ENCODE results near the gene CNTNAP2. TPM values are rescaled to one million over a fixed set of nuclear protein-coding genes. Genes with fewer than 3 reads are reported as not detected.

Gene CNTNAP2
- total RNA-seq, 2 experiments from 2014 or later, result 0.28 TPM; not detected in 1

DNA sequence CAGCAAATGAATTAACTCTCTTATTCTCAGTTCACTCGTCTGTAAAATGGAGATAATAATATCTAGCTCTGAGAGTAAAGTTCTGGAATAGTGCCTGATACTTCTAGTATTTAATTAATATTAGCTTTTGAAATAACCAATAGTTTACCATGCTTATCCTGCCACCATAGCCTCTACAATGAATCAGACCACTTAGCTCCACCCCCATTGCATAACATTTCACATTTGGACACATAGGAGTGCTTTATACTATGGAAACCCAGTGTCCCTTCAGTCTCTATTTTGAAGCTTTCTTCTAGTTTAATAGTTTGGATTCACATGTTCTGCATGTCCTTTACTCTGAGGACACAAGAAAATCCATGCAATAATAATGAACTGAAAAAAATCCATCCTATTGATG, 2046.6 kb downstream of the CNTNAP2 start:
- TF ChIP-seq, protein P1, sequence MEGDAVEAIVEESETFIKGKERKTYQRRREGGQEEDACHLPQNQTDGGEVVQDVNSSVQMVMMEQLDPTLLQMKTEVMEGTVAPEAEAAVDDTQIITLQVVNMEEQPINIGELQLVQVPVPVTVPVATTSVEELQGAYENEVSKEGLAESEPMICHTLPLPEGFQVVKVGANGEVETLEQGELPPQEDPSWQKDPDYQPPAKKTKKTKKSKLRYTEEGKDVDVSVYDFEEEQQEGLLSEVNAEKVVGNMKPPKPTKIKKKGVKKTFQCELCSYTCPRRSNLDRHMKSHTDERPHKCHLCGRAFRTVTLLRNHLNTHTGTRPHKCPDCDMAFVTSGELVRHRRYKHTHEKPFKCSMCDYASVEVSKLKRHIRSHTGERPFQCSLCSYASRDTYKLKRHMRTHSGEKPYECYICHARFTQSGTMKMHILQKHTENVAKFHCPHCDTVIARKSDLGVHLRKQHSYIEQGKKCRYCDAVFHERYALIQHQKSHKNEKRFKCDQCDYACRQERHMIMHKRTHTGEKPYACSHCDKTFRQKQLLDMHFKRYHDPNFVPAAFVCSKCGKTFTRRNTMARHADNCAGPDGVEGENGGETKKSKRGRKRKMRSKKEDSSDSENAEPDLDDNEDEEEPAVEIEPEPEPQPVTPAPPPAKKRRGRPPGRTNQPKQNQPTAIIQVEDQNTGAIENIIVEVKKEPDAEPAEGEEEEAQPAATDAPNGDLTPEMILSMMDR (conservative IDR thresholded peaks at IDR 0.05; ENCODE audit: low read length), result no peak
- TF ChIP-seq EZH2phosphoT487 (IDR thresholded peaks at IDR 0.05; ENCODE audit: borderline replicate concordance, low read depth, low read length), result no peak
- Histone ChIP-seq H4K20me1 (ENCODE audit: insufficient read depth, low read length) (no peaks in the 10 kb centered on the region), H3K4me3 (ENCODE audit: low read depth, low read length, poor library complexity, severe bottlenecking) (no peak overlapping the region), H3K27ac (ENCODE audit: low read depth, low read length, poor library complexity, severe bottlenecking) (no peak overlapping the region), H2AFZ (ENCODE audit: low read length) (no peak overlapping the region), H3K36me3 (ENCODE audit: insufficient read depth, low read length) (no peaks in the 10 kb centered on the region), H3K79me2 (ENCODE audit: insufficient read depth, low read depth, low read length) (no peaks in the 10 kb centered on the region), H3K4me1 (ENCODE audit: insufficient read depth, low read length, poor library complexity, severe bottlenecking) (no peaks in the 10 kb centered on the region), H3K9me2 (ENCODE audit: insufficient read depth, low read length) (no peaks in the 10 kb centered on the region), H3K4me2 (ENCODE audit: low read length) (no peak overlapping the region), H3K9me3 (ENCODE audit: low read length) (no peaks in the 10 kb centered on the region)
- ChIA-PET POLR2A (interaction anchor here (0.7 kb wide), 2 partner anchors 10 to 185 kb away, joined by 3 read pairs; no protein-coding TSS in a partner anchor), CTCF (ENCODE audit: unreplicated experiment) (no interaction called here)
- intact Hi-C loops (cut with micrococcal nuclease; ENCODE audit: unreplicated experiment), result no loop called here
- no peak for DNase-seq (ENCODE audit: low spot score)
- BruUV-seq (replicated peaks), result no TSS peak

DNA sequence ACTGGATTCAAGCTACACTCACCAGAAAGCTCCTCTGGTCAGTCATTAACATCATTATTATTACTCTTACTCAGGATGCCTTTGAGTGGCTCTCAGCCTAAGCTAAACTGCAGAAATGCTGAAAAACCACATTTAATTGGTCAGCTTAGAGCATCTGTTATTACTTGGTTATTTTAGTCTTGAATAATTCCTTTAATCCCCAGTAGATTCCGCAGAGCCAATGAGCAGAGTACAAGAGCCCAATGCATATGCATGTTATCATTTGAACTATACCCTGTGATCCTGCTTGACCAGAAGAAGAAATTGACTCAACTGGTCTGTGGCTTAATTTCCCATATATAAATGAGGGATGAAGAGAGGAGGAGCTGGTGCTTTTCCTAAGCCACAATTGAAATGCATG, 2056.3 kb downstream of the CNTNAP2 start:
- CTCF ChIA-PET (ENCODE audit: unreplicated experiment), result no interaction called here

DNA sequence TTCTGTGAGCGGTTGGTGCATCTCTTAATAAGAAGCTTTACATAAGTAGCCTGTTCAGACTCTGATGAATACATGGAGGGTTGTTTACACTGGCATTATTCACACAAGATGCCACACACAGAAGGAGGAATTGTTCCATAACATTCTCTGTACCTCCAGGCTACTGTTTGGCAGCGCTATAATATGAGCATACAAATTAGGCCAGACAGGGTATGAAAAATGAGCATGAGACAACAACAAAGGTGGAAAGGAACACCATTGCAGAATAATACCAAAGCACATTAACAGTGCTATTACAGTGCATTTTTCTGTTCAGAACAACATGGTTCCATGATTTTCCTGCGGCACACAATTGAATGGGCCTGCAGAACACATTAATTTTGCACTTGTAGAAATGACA, 2056.8 kb downstream of the CNTNAP2 start:
- TF ChIP-seq, protein P1 (conservative IDR thresholded peaks at IDR 0.05; ENCODE audit: low read length), result no peak
- TF ChIP-seq EZH2phosphoT487 (IDR thresholded peaks at IDR 0.05; ENCODE audit: borderline replicate concordance, low read depth, low read length), result no peak
- H2AFZ ChIP-seq (ENCODE audit: low read length), result no peak overlapping the region
- no peak overlapping the region for H3K27ac ChIP-seq (ENCODE audit: low read depth, low read length, poor library complexity, severe bottlenecking)
- H4K20me1 ChIP-seq (ENCODE audit: insufficient read depth, low read length), result no peaks in the 10 kb centered on the region
- no peaks in the 10 kb centered on the region for H3K4me1 ChIP-seq (ENCODE audit: insufficient read depth, low read length, poor library complexity, severe bottlenecking)
- POLR2A ChIA-PET, result interaction anchor here (0.8 kb wide), 1 partner anchor 10 kb away, joined by 3 read pairs; no protein-coding TSS in a partner anchor
- no peak for DNase-seq (ENCODE audit: low spot score)
- CTCF ChIA-PET (ENCODE audit: unreplicated experiment), result no interaction called here
- no peak overlapping the region for H3K4me3 ChIP-seq (ENCODE audit: low read depth, low read length, poor library complexity, severe bottlenecking)
- no peaks in the 10 kb centered on the region for H3K9me3 ChIP-seq (ENCODE audit: low read length)
- no TSS peak for BruUV-seq (replicated peaks)
- intact Hi-C loops (cut with micrococcal nuclease; ENCODE audit: unreplicated experiment), result no loop called here
- H3K79me2 ChIP-seq (ENCODE audit: insufficient read depth, low read depth, low read length), result no peaks in the 10 kb centered on the region
- H3K9me2 ChIP-seq (ENCODE audit: insufficient read depth, low read length), result no peaks in the 10 kb centered on the region
- no peaks in the 10 kb centered on the region for H3K36me3 ChIP-seq (ENCODE audit: insufficient read depth, low read length)
- no peak overlapping the region for H3K4me2 ChIP-seq (ENCODE audit: low read length)

More for the DNA sequence above, 2056.3 kb downstream of the CNTNAP2 start:
- Histone ChIP-seq H2AFZ (ENCODE audit: low read length) (no peak overlapping the region), H3K4me3 (ENCODE audit: low read depth, low read length, poor library complexity, severe bottlenecking) (no peak overlapping the region), H3K9me3 (ENCODE audit: low read length) (no peaks in the 10 kb centered on the region), H3K27ac (ENCODE audit: low read depth, low read length, poor library complexity, severe bottlenecking) (no peak overlapping the region), H3K36me3 (ENCODE audit: insufficient read depth, low read length) (no peaks in the 10 kb centered on the region), H4K20me1 (ENCODE audit: insufficient read depth, low read length) (no peaks in the 10 kb centered on the region), H3K4me2 (ENCODE audit: low read length) (no peak overlapping the region), H3K4me1 (ENCODE audit: insufficient read depth, low read length, poor library complexity, severe bottlenecking) (no peaks in the 10 kb centered on the region), H3K9me2 (ENCODE audit: insufficient read depth, low read length) (no peaks in the 10 kb centered on the region), H3K79me2 (ENCODE audit: insufficient read depth, low read depth, low read length) (no peaks in the 10 kb centered on the region)
- TF ChIP-seq, protein P1 (conservative IDR thresholded peaks at IDR 0.05; ENCODE audit: low read length), result no peak
- TF ChIP-seq EZH2phosphoT487 (IDR thresholded peaks at IDR 0.05; ENCODE audit: borderline replicate concordance, low read depth, low read length), result no peak
- no TSS peak for BruUV-seq (replicated peaks)
- intact Hi-C loops (cut with micrococcal nuclease; ENCODE audit: unreplicated experiment), result no loop called here
- no peak for DNase-seq (ENCODE audit: low spot score)
- POLR2A ChIA-PET, result interaction anchor here (0.8 kb wide), 1 partner anchor 10 kb away, joined by 3 read pairs; no protein-coding TSS in a partner anchor
